Bronchial epithelial cell (primary cell): Measurements from ENCODE around the gene RFC4. TPM values are rescaled to one million over a fixed set of nuclear protein-coding genes. Genes with fewer than 3 reads are reported as not detected.

Source experiments
- DNase-seq: peaks from one replicate; pipeline ENCODE4 v3.0.0-alpha.2; 2010; ENCODE audit warnings: low read depth
- FAIRE-seq: peaks from 2 replicates; lab custom pipeline; 2011; peaks lifted over from hg19 to GRCh38; lab: Jason Lieb, UNC
- H3K27me3 ChIP-seq: 2 replicates; pipeline ENCODE4 v1.5.1; 2011; ENCODE audit warnings: low read length; ENCODE audit not compliant: control insufficient read depth, insufficient read depth
- H3K36me3 ChIP-seq: 2 replicates; pipeline ENCODE4 v1.5.1; 2011; ENCODE audit warnings: low read length; ENCODE audit not compliant: control insufficient read depth, insufficient read depth
- H3K4me3 ChIP-seq: 2 replicates; pipeline ENCODE4 v1.5.1; 2011; ENCODE audit warnings: mild to moderate bottlenecking, low read depth, low read length, control low read depth
- CTCF ChIP-seq: IDR thresholded peaks from 2 replicates; pipeline ENCODE4 v1.5.1; 2011; ENCODE audit warnings: mild to moderate bottlenecking, moderate library complexity, low read length, control low read depth, inconsistent platforms; ENCODE audit not compliant: insufficient read depth, severe bottlenecking
- total RNA-seq: library from RNA; depleted of rRNA; stranded (reverse); fragments of >200 nt; gene quantifications from 2 replicates; pipeline ENCODE4 v1.2.1, GENCODE V29; 2014

The RFC4 gene
- total RNA-seq, 1 donor from 2014 or later, result 26.1 TPM

GRCh38 chr3:186754006-186754405 is 52.3 kb downstream of the RFC4 start:
- Histone ChIP-seq H3K4me3 (no peak overlapping the region), H3K27me3 (no peaks in the 10 kb centered on the region), H3K36me3 (no peaks in the 10 kb centered on the region)
- TF ChIP-seq CTCF, result no peak
- DNase-seq, result peak; percentile 96
- no peak for FAIRE-seq

GRCh38 chr3:186751480-186751879 is 54.8 kb downstream of the RFC4 start:
- TF ChIP-seq CTCF, result no peak

GRCh38 chr3:186750316-186750715 is 56.0 kb downstream of the RFC4 start:
- H3K36me3 ChIP-seq, result no peaks in the 10 kb centered on the region
- FAIRE-seq, result no peak
- no peak for TF ChIP-seq CTCF
- H3K27me3 ChIP-seq, result no peaks in the 10 kb centered on the region
- H3K4me3 ChIP-seq, result no peak overlapping the region
- no peak for DNase-seq

More at GRCh38 chr3:186751480-186751879, 54.8 kb downstream of the RFC4 start:
- Histone ChIP-seq H3K4me3 (no peak overlapping the region), H3K36me3 (no peaks in the 10 kb centered on the region), H3K27me3 (no peaks in the 10 kb centered on the region)
- FAIRE-seq (no peak), DNase-seq (no peak)

- H3K36me3 ChIP-seq, result no peaks in the 10 kb centered on the region
- no peak for TF ChIP-seq CTCF
- no peaks in the 10 kb centered on the region for H3K27me3 ChIP-seq
- FAIRE-seq, result no peak
- DNase-seq, result peak; percentile 84
- no peak overlapping the region for H3K4me3 ChIP-seq
These were observed 60.3 kb downstream of the RFC4 start for GRCh38 chr3:186746008-186746407.

- no peak for DNase-seq
- TF ChIP-seq CTCF, result no peak
- H3K27me3 ChIP-seq, result no peaks in the 10 kb centered on the region
- FAIRE-seq, result no peak
- no peaks in the 10 kb centered on the region for H3K36me3 ChIP-seq
- no peak overlapping the region for H3K4me3 ChIP-seq
These were observed 62.6 kb downstream of the RFC4 start for GRCh38 chr3:186743666-186744065.
